AG04450 (cell line): ENCODE data around the gene MYO1D. TPM values are rescaled to one million over a fixed set of nuclear protein-coding genes. Genes with fewer than 3 reads are reported as not detected.
A peak's percentile ranks its signal among the peaks of the same experiment; 100 is the strongest.

Experiments used
- CTCF ChIA-PET: fragments of 300-600, 350-600 bp; formaldehyde crosslinking; extraction: SDS; loops from one replicate; lab custom pipeline; 2022; ENCODE audit warnings: antibody characterized with exemption, inconsistent platforms; lab: Charles Lee
- POLR2A ChIA-PET: fragments of 350-600 bp; formaldehyde crosslinking; extraction: SDS; loops from one replicate; lab custom pipeline; 2021; ENCODE audit warnings: antibody characterized with exemption, inconsistent platforms; lab: Yijun Ruan, JAX
- DNase-seq: peaks from one replicate; pipeline ENCODE4 v3.0.0-alpha.2; 2011; ENCODE audit warnings: low read depth, low spot score
- H3K27ac ChIP-seq: one replicate; pipeline ENCODE4 v1.5.1; 2012; ENCODE audit warnings: low read depth, low read length, control low read depth
- H3K27me3 ChIP-seq: one replicate; pipeline ENCODE4 v1.6.0; 2012; ENCODE audit warnings: low read length; ENCODE audit not compliant: control insufficient read depth, insufficient read depth
- H3K4me3 ChIP-seq: 2 replicates; pipeline ENCODE4 v1.5.1; 2011; ENCODE audit warnings: mild to moderate bottlenecking, low read depth, low read length, control low read depth
- H3K9me3 ChIP-seq: 2 replicates; pipeline ENCODE4 v1.5.1; 2012; ENCODE audit warnings: low read length; ENCODE audit not compliant: control insufficient read depth, insufficient read depth
- CTCF ChIP-seq: IDR thresholded peaks from 2 replicates; pipeline ENCODE4 v1.5.1; 2011; ENCODE audit warnings: low read depth, low read length, control low read depth, inconsistent platforms
- polyA plus RNA-seq: library from polyadenylated mRNA; depleted of rRNA; stranded (reverse); fragments of >200 nt; gene quantifications from 2 replicates; pipeline ENCODE4 v1.2.3, GENCODE V29; 2011

MYO1D gene
- polyA plus RNA-seq, 1 experiment = 1.1 TPM

DNA sequence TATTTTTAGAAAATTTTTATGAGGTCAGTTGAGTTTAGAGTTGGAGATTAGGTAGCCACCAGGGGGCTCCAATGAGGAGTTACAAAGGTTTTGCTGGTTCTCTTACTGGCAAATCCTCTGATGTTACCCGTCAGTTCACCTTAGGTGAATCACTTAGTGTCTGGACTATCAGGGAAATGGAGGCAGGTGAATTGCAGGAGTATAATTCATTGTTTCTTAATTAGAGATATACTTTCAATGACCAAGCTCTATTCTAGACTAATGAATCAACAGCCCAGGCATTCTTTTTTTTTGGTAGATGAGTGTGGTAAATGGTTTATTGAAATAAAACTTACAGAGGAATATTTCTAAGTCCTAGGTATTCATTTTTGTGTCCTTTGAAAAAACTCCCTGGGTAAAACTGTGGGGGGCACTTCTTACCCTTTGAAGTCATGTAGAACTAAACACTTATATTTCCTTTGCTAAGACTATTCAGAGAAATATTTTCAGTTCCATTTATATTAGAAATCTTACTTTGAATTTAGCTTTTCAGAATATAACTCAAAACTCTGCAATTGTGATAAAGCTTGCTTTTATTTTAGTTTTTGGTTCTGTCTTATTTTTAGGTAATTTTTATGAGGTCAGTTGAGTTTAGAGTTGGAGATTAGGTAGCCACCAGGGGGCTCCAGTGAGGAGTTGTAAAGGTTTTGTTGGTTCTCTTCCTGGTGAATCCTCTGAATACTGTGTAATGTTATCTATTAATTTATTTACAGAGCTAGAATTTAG lies 414.9 kb downstream of the MYO1D start:
- H3K27ac ChIP-seq = no peak overlapping the region
- peak; percentile 69 for TF ChIP-seq CTCF
- H3K9me3 ChIP-seq = no peaks in the 10 kb centered on the region
- H3K27me3 ChIP-seq = no peaks in the 10 kb centered on the region
- no peak overlapping the region for H3K4me3 ChIP-seq
- DNase-seq = no peak
- ChIA-PET CTCF (interaction anchor here (0.6 to 7.2 kb wide), 35 partner anchors 9 to 1289 kb away, joined by 3 to 132 read pairs (median 6); partner anchors contain the start of gene PSMD11), POLR2A (no interaction called here)

DNA sequence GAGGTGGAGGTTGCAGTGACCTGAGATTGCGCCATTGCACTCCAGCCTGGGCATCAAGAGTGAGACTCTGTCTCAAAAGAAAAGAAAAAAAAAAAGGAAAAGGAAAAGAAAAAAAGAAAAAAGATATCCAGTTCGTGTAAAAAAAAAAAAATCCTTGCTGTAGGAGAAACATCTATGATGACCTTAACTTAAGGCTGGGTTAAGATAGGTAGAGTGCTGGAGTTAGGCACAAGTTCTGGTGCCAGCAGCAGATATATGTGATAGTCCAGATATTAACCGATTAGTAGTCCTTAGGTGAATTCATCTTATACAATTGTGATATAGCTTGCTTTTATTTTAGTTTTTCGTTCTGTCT lies 415.4 kb downstream of the MYO1D start:
- H3K9me3 ChIP-seq = no peaks in the 10 kb centered on the region
- ChIA-PET CTCF (interaction anchor here (0.6 to 7.2 kb wide), 31 partner anchors 8 to 1289 kb away, joined by 3 to 132 read pairs (median 7); partner anchors contain the start of gene PSMD11), POLR2A (no interaction called here)
- H3K4me3 ChIP-seq = no peak overlapping the region
- no peak overlapping the region for H3K27ac ChIP-seq
- DNase-seq = no peak
- TF ChIP-seq CTCF = no peak
- no peaks in the 10 kb centered on the region for H3K27me3 ChIP-seq

DNA sequence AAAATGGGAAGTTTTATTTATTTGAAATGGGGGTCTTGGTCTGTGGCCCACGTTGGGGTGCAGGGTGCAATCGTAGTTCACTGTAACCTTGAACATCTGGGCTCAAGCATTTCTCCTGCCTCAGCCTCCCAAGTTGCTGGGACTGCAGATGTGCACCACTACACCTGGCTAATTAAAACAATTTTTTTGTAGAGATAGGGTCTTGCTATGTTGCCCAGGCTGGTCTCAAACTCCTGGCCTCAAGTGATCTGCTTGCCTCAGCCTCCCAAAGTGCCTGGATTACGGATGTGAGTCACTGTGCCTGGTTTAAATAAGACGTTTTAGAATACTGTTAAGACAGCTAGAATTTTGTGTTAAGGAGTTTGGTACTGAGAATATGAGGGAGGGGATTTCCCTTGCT lies 416.9 kb downstream of the MYO1D start:
- H3K9me3 ChIP-seq = no peaks in the 10 kb centered on the region
- no peak overlapping the region for H3K27ac ChIP-seq
- H3K27me3 ChIP-seq = no peaks in the 10 kb centered on the region
- POLR2A ChIA-PET = no interaction called here
- TF ChIP-seq CTCF = no peak
- H3K4me3 ChIP-seq = no peak overlapping the region
- DNase-seq = no peak
- CTCF ChIA-PET = interaction anchor here (4.2 to 7.2 kb wide), 2 partner anchors 12 to 13 kb away, joined by 77 to 132 read pairs; partner anchors contain the start of gene PSMD11

DNA sequence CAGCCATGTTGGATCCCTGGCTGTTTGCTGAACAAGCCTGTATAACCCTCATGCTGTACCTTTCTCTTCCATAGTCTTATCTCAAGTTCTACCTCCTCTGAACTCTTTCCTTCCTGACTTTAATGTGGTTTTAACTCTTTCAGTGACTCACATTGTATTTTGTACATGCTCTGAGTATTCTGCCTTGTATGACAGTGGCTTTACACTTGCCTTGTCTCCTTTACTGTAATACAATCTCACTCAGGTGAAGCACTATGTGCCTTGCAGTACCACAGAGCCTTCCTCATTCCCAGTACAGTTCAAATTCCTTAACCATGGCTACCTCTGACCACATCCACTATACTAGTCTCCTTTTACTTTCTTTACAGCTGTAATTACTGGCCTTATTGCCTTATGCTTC lies 418.6 kb downstream of the MYO1D start:
- H3K9me3 ChIP-seq = no peaks in the 10 kb centered on the region
- CTCF ChIA-PET = interaction anchor here (0.5 kb wide), 1 partner anchor 15 kb away, joined by 5 read pairs; no protein-coding TSS in a partner anchor
- no peaks in the 10 kb centered on the region for H3K27me3 ChIP-seq
- DNase-seq = no peak
- TF ChIP-seq CTCF = no peak
- no peak overlapping the region for H3K4me3 ChIP-seq
- no peak overlapping the region for H3K27ac ChIP-seq
- POLR2A ChIA-PET = no interaction called here

GRCh38 chr17:32453370-32453769 lies 423.6 kb downstream of the MYO1D start:
- ChIA-PET CTCF (interaction anchor here (2.3 to 2.9 kb wide), 2 partner anchors 9 kb away, joined by 19 to 39 read pairs; partner anchors contain the start of gene PSMD11), POLR2A (no interaction called here)
- Histone ChIP-seq H3K27me3 (no peaks in the 10 kb centered on the region), H3K27ac (no peak overlapping the region), H3K9me3 (no peaks in the 10 kb centered on the region), H3K4me3 (no peak overlapping the region)
- DNase-seq = no peak
- TF ChIP-seq CTCF = no peak
